Calu3 (cell line): ENCODE results near the gene ETF1. TPM values are rescaled to one million over a fixed set of nuclear protein-coding genes. Genes with fewer than 3 reads are reported as not detected.

Source experiments
- BruUV-seq: library from RNA; stranded (reverse); fragments of 400-500 nt; replicated peaks from 2 replicates; lab custom pipeline; 2021; lab: Mats Ljungman, UMichigan
- CTCF ChIA-PET: fragments of 300-600 bp; sonication (Branson Sonifier 250); formaldehyde crosslinking; loops from one replicate; lab custom pipeline; 2022; ENCODE audit warnings: antibody characterized with exemption; lab: Charles Lee
- DNase-seq: peaks from one replicate; pipeline ENCODE4 v3.0.0; 2022
- H3K27ac Mint-ChIP-seq: one replicate; pipeline ENCODE4 v1.8.0; 2022; ENCODE audit warnings: mixed read lengths; ENCODE audit not compliant: unreplicated experiment
- H3K27me3 Mint-ChIP-seq: one replicate; pipeline ENCODE4 v1.8.0; 2022; ENCODE audit warnings: mixed read lengths; ENCODE audit not compliant: unreplicated experiment
- H3K36me3 Mint-ChIP-seq: one replicate; pipeline ENCODE4 v1.8.0; 2022; ENCODE audit warnings: mild to moderate bottlenecking, moderate library complexity, mixed read lengths; ENCODE audit not compliant: insufficient read depth, unreplicated experiment
- H3K4me1 Mint-ChIP-seq: one replicate; pipeline ENCODE4 v1.8.0; 2022; ENCODE audit warnings: mild to moderate bottlenecking, low read depth, mixed read lengths; ENCODE audit not compliant: unreplicated experiment
- H3K4me3 Mint-ChIP-seq: one replicate; pipeline ENCODE4 v1.8.0; 2022; ENCODE audit warnings: mild to moderate bottlenecking, low read depth, moderate library complexity, mixed read lengths; ENCODE audit not compliant: unreplicated experiment
- H3K9me3 Mint-ChIP-seq: one replicate; pipeline ENCODE4 v1.8.0; 2022; ENCODE audit warnings: low read depth, mixed read lengths; ENCODE audit not compliant: unreplicated experiment
- intact Hi-C: fragments of 100-400 bp; cut with micrococcal nuclease; formaldehyde crosslinking; loops from one replicate; pipeline ENCODE4 v1.10.0; 2022; ENCODE audit not compliant: unreplicated experiment
- total RNA-seq: library from RNA; stranded (reverse); gene quantifications from 2 replicates; pipeline ENCODE4 v1.2.3, GENCODE V29; 2022
- TF ChIP-seq, protein P1 (sequence below): fragments of 200-600 bp; IDR thresholded peaks from one replicate; pipeline ENCODE4 v1.8.0; 2022; ENCODE audit warnings: antibody characterized with exemption; ENCODE audit not compliant: unreplicated experiment

Gene ETF1
- total RNA-seq, 1 experiment from 2014 or later, result 164 TPM

DNA sequence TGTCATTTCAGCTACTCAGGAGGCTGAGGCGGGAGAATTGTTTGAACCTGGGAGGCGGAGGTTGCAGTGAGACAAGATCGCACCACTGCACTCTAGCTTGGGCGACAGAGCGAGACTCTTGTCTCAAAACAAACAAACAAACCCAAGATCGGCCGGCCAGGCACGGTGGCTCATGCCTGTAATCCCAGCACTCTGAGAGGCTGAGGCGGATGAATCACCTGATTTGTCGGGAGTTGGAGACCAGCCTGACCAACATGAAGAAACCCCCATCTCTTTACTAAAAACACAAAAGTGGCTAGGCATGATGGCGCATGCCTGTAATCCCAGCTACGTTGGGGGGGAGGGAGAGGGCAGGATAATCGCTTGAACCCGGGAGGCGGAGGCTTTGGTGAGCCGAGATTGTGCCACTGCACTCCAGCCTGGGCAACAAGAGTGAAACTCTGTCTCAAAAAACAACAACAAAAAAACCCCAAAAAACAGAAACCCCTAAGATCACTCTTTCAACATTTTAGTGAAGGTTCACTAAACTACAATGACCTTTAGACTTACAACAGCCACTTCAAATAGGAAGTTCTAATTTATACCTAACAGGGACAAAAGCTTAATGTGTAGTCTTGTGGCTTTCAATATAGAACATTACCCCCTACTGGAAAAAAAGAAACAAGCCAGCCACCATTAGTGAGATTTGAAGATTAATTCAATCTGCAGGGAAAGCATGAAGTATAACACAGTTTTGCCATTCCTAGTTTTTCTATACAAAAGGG, 25.2 kb upstream of the ETF1 start:
- H3K27ac Mint-ChIP-seq, result no peak overlapping the region
- TF ChIP-seq, protein P1, sequence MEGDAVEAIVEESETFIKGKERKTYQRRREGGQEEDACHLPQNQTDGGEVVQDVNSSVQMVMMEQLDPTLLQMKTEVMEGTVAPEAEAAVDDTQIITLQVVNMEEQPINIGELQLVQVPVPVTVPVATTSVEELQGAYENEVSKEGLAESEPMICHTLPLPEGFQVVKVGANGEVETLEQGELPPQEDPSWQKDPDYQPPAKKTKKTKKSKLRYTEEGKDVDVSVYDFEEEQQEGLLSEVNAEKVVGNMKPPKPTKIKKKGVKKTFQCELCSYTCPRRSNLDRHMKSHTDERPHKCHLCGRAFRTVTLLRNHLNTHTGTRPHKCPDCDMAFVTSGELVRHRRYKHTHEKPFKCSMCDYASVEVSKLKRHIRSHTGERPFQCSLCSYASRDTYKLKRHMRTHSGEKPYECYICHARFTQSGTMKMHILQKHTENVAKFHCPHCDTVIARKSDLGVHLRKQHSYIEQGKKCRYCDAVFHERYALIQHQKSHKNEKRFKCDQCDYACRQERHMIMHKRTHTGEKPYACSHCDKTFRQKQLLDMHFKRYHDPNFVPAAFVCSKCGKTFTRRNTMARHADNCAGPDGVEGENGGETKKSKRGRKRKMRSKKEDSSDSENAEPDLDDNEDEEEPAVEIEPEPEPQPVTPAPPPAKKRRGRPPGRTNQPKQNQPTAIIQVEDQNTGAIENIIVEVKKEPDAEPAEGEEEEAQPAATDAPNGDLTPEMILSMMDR, result no peak

GRCh38 chr5:138566792-138567191, 23.8 kb upstream of the ETF1 start:
- Mint-ChIP-seq H3K4me3 (no peak overlapping the region), H3K27ac (no peak overlapping the region), H3K27me3 (no peaks in the 10 kb centered on the region), H3K9me3 (no peaks in the 10 kb centered on the region), H3K36me3 (peaks cover 88% of the 10 kb centered on the region), H3K4me1 (peaks cover 18% of the 10 kb centered on the region)
- CTCF ChIA-PET, result no interaction called here
- intact Hi-C loops, result no loop called here
- TF ChIP-seq, protein P1, result no peak
- BruUV-seq, result no TSS peak
- no peak for DNase-seq

More for the DNA sequence above, 25.2 kb upstream of the ETF1 start:
- CTCF ChIA-PET, result interaction anchor here (0.8 kb wide), 1 partner anchor 20 kb away, joined by 3 read pairs; no protein-coding TSS in a partner anchor
- Mint-ChIP-seq H3K9me3 (no peaks in the 10 kb centered on the region), H3K4me1 (peaks cover 25% of the 10 kb centered on the region), H3K36me3 (peaks cover 94% of the 10 kb centered on the region), H3K27me3 (no peaks in the 10 kb centered on the region), H3K4me3 (no peak overlapping the region)
- no TSS peak for BruUV-seq
- intact Hi-C loops, result no loop called here
- no peak for DNase-seq

GRCh38 chr5:138565100-138565821, 22.2 kb upstream of the ETF1 start:
- Mint-ChIP-seq H3K36me3 (peaks cover 88% of the 10 kb centered on the region), H3K9me3 (no peaks in the 10 kb centered on the region), H3K27me3 (no peaks in the 10 kb centered on the region), H3K4me3 (no peak overlapping the region), H3K27ac (no peak overlapping the region), H3K4me1 (peaks cover 18% of the 10 kb centered on the region)
- DNase-seq, result no peak
- BruUV-seq, result no TSS peak
- TF ChIP-seq, protein P1, result no peak
- CTCF ChIA-PET, result interaction anchor here (0.7 kb wide), 1 partner anchor 19 kb away, joined by 3 read pairs; no protein-coding TSS in a partner anchor
- intact Hi-C loops, result no loop called here

DNA sequence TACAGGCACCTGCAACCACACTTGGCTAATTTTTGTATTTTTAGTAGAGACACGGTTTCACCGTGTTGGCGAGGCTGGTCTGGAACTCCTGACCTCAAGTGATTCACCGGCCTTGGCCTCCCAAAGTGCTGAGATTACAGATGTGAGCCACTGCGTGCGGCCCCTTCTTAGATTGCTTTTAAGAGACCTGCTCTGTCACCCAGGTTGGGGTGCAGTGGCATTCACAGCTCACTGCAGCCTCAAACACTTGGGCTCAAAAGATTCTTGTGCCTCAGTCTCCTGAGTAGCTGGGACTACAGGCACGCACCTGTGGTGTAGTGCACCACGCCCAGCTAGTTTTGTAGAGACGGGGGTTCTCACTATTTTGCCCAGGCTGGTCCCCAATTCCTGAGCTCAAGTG, 21.2 kb upstream of the ETF1 start:
- no peak for DNase-seq
- no peak overlapping the region for H3K4me3 Mint-ChIP-seq
- CTCF ChIA-PET, result no interaction called here
- no peaks in the 10 kb centered on the region for H3K27me3 Mint-ChIP-seq
- no TSS peak for BruUV-seq
- peaks cover 24% of the 10 kb centered on the region for H3K4me1 Mint-ChIP-seq
- peaks cover 88% of the 10 kb centered on the region for H3K36me3 Mint-ChIP-seq
- TF ChIP-seq, protein P1, result no peak
- no peak overlapping the region for H3K27ac Mint-ChIP-seq
- intact Hi-C loops, result no loop called here
- no peaks in the 10 kb centered on the region for H3K9me3 Mint-ChIP-seq
